MM.1S (cell line): ENCODE results near the gene ZEB2.

Source experiments
- CTCF ChIP-seq: fragments of 300-600 bp; sonication (generic); IDR thresholded peaks from 2 replicates; pipeline ENCODE4 v1.5.1; 2016; ENCODE audit warnings: antibody characterized with exemption, low read length, mixed read lengths
- EZH2 ChIP-seq: fragments of 300-600 bp; sonication (generic); optimal IDR thresholded peaks from 2 replicates; pipeline ENCODE3; 2017; ENCODE audit warnings: low read depth, mild to moderate bottlenecking, antibody characterized with exemption, low read length, mixed read lengths

GRCh38 chr2:144448389-144449027 lies 71.4 kb downstream of the ZEB2 start:
- TF ChIP-seq CTCF (no peak), EZH2 (no peak)
